HG03565 (cell line): ENCODE data around the gene RMDN2.
A peak's percentile ranks its signal among the peaks of the same experiment; 100 is the strongest.
"Not testable (repeated sequence)": the region's sequence is repeated elsewhere in the genome, so short reads cannot be mapped to it uniquely, and the experiment has no call there.

Source experiments
- ATAC-seq: cut with Tn5 transposase; IDR thresholded peaks from one replicate; pipeline ENCODE4 v1.9.1; 2021; ENCODE audit warnings: mild to moderate bottlenecking, moderate library complexity; ENCODE audit not compliant: unreplicated experiment

The RMDN2 gene

DNA sequence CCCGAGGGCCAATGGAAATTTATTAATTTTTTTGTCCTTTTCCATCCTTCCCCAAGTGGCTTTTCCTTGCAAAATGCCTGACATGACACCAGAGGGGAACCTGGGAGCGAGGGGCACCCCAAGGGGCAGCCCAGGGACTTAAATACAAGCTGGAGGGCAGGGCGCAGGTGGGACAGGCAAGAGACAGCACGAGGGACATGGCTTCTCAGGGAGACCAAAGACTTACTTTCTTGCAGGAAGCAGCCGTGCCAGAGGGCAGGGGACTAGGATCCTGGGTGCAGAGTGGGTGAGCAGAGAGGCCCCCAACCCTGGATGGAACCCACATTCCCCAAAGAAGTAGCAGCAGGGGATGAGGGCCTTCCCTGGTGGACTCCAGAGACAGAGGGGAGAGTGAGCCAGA lies 5.3 kb downstream of the RMDN2 start:
- ATAC-seq: not testable (repeated sequence)

DNA sequence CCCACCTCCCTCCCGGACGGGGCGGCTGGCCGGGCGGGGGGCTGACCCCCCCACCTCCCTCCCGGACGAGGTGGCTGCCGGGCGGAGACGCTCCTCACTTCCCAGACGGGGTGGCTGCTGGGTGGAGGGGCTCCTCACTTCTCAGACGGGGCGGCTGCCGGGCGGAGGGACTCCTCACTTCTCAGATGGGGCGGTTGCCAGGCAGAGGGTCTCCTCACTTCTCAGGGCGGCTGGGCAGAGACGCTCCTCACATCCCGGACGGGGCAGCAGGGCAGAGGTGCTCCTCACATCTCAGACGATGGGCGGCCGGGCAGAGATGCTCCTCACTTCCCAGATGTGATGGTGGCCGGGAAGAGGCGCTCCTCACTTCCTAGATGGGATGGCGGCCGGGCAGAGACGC lies 7.8 kb downstream of the RMDN2 start:
- not testable (repeated sequence) for ATAC-seq

DNA sequence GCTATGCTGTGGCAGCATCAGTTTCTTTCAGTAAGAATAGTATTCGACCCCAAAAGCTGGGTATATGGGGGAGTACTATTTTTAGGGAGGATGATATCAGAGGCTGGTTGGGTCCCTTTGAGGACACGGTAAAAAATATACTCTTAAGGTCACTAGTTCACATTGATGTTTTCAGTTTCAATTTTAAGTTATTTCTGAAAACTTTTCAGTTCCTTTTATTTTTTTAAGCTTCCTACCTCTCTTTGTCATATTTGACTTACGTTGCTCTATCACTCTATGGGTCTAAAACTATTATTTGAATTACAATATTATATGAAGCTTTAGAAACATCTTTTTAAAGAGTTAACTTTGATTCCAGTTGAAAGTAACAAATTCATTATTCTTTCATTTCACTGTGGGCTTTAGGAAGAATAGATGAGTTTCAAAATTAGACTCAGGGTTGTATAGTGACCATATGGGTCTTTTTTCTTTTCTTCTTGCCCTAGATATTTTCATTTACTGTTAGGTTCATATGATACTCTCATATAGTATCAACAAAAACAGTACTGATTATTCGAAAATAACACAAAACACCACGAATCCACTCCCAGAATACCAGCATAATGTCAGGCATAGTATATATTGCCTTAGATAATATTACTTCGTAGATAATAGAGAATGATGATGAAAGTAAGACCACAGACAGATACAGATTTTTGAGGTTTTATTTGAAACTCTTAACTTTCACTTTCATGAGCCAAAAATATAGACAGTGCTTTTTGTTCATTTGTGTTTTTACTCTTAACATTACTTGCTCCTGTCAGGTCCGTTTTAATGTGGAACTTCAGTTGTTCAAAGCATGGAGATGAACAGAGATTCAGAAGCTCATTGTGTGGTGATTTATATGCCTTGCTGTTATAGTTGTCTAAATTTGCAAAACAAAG lies 9.8 kb downstream of the RMDN2 start:
- ATAC-seq: peak; percentile 83

DNA sequence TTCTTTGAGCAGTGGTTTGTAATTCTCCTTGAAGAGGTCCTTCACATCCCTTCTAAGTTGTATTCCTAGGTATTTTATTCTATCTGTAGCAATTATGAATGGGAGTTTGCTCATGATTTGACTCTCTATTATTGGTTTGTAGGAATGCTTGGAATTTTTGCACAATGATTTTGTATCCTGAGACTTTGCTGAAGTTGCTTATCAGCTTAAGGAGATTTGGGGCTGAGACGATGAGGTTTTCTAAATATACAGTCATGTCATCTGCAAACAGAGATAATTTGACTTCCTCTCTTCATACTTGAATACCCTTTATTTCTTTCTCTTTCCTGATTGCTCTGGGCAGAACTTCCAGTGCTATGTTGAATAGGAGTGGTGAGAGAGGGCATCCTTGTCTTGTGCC lies 12.5 kb downstream of the RMDN2 start:
- not testable (repeated sequence) for ATAC-seq

DNA sequence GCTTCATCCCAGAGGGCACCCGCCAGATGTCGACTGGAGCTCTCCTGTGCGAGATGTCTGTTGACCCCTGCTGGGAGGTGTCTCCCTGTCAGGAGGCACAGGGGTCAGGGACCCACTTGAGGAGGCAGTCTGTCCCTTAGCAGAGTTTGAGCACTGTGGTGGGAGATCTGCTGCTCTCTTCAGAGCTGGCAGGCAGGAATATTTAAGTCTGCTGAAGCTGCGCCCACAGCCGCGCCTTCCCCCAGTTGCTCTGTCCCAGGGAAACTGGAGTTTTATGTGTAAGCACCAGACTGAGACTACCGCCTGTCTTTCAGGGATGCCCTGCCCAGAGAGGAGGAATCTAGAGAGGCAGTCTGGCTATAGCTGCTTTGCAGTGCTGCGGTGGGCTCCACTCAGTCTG lies 16.2 kb downstream of the RMDN2 start:
- not testable (repeated sequence) for ATAC-seq

DNA sequence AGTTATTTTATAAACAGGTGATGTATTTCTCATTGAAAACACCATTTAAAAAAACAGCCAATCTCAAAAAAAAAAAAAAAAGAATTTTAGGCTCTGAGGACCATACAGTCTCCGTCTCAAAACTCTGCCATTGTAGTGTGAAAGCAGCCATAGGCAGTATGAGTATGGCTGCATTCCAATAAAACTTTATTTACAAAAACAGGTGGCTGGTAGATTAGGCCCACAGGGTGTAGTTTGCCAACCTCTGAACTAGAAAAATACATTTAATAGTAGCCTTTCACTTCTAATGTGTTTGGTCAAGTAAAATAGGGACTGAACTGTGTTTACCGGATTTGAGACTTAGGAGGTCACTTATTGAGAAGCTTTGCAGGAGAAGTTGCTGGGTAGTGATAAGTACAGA lies 19.2 kb downstream of the RMDN2 start:
- no peak for ATAC-seq

DNA sequence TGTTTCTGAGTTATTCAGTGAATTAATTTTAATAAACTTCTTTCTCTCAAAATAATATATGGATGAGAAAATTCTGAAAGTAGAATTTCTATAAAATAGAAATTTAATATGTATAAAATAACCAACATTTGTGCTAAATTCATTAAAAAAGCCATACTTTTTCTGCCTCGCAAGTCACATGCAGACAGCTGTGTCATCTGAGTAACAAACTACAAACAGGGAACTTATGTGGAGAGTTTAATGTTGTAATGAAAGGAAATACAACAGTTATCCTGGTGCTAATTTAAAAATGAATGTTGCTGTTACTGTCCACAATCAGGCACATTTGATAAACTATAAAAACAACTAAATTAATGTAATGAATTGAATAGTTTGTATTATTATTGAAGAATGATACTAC lies 22.2 kb downstream of the RMDN2 start:
- ATAC-seq: no peak

DNA sequence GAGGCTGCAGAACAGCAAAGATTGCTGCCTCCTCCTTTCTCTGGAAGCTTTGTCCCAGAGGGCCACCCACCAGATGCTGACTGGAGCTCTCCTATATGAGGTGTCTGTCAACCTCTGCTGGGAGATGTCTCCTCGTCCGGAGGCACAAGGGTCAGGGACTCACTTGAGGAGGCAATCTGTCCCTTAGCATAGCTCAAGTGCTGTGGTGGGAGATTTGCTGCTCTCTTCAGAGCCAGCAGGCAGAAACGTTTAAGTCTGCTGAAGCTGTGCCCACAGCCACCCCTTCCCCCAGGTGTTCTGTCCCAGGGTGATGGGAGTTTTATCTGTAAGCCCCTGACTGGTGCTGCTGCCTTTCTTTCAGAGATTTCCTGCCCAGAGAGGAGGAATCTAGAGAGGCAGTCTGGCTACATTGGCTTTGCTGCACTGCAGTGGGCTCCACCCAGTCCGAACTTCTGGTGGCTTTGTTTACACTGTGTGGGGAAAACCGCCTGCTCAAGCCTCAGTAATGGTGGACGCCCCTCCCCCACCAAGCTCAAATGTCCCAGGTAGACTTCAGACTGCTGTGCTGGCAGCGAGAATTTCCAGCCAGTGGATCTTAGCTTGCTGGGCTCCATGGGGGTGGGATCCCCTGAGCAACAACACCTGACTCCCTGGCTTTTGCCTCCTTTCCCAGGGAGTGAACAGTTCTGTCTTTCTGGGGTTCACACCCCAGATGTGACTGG lies 37.1 kb downstream of the RMDN2 start:
- not testable (repeated sequence) for ATAC-seq

DNA sequence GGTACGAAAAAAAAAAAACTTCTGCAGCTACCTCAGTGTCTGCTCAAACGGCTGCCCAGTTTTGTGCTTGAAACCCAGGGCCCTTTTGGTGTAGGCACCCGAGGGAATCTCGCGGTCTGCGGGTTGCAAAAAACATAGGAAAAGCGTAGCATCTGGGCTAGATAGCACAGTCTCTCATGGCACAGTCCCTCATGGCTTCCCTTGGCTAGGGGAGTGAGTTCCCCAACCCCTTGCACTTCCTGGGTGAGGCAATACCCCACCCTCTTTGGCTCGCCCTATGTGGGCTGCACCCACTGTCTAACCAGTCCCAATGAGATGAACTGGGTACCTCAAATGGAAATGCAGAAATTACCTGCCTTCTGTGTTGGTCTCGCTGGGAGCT lies 37.6 kb downstream of the RMDN2 start:
- ATAC-seq: not testable (repeated sequence)

DNA sequence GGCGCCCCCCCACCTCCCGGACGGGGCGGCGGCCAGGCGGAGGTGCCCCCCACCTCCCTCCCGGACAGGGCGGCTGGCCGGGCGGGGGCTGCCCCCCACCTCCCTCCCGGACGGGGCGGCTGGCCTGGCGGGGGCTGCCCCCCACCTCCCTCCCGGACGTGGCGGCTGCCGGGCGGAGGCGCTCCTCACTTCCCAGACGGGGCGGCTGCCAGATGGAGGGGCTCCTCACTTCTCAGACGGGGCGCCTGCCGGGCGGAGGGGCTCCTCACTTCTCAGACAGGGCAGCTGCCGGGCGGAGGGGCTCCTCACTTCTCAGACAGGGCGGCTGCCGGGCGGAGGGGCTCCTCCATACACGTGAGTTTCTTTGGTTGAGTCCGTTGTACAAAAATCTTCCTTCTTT lies 38.8 kb downstream of the RMDN2 start:
- not testable (repeated sequence) for ATAC-seq

DNA sequence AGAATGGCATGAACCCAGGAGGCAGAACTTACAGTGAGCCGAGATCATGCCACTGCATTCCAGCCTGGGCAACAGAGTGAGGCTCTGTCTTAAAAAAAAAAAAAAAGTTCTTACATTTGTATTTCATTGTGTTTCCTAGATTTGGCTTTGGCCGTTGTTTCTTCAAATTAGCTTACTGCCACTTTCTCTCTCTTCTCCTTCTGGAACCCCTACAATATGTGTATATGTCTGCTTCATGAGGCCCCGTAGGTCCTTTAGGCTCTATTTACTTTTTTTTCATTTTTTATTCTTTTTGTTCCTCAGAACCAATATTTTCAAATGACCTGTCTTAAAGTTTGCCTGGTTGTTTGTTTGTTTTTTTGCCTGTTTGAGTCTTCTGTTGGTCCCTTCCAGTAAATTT lies 41.2 kb downstream of the RMDN2 start:
- ATAC-seq: no peak

DNA sequence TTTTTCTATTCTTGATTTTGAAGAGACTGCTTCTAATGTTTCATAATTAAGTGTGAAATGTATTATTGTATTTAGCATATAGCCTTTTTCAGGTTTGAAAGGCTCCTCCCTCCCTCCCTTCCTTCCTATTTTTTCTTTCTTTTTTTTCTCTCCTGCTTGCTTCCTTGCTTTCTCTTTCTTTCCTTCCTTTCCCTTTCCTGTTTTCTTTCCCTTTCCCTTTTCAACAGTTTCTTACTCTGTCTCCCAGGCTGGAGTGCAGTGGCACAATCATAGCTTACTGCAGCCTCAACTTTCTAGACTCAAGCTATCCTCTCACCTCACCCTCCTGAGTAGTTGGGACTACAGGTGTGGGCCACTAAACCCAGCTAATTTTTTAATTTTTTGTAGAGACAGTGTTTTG lies 44.6 kb downstream of the RMDN2 start:
- no peak for ATAC-seq

DNA sequence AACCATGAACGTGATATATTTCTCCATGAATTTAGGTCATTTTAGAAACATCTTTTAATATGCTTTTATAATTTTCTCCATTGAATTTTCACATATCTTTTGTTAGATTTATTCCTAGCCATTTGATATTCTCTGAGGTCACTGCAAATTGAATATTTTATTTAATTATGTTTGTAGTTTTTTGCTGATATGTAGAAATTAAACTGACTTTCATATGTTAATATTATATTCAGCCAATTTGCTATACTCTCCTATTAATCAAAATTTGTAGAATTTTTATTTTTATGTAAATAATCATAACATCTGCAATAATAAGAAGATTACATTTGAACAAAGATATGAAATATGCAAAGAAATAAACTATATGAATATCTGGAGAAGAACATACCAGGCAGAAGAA lies 46.9 kb downstream of the RMDN2 start:
- no peak for ATAC-seq

DNA sequence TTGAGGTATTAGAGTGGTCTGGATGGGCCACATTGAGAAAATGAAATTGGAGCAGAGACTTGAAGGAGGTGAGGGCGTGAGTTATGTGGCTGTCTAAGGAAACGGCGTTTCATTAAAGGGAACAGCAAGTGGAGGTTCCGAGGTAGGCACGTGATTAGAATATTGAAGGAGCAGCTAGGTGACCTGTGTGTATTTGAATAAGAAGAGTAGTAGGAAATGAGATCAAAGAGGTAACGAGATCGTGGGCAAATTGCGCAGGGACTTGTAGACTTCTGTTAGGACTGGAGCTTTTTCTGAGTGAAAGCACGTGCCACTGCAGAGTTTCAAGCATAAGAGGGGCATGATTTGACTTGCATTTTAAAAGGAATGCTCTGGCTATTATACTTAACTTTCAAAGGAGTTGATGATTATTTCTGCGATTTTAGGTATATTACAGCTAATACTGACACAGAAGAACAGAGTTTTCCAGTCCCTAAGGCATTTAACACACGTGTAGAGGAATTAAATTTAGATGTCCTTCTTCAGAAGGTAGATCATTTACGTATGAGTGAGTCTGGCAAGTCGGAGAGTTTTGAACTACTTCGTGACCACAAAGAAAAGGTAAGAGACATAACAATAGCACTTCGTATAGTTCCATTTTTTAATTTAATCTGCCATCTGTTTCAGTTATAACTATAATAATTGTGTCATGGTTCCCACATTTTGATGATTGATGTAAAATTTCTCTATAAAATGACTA lies 48.7 kb downstream of the RMDN2 start:
- no peak for ATAC-seq

DNA sequence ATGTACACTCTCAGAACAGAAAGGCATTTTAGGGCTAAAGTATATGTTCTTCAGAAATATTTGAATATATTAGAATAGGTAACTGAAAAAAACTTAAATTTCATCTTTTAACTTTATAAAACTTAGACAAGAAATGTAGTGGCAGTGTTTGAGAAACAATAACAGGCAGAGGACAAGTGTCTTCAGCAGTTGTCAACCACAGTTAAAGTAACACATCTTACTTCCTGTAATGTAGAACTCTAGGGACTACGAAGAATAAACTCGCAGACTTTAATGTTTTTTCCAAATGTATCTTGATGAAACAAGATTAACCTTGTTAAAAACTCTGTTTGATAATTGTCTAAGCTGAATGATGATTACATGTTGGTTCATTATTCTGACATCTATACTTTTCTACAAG lies 50.7 kb downstream of the RMDN2 start:
- no peak for ATAC-seq

DNA sequence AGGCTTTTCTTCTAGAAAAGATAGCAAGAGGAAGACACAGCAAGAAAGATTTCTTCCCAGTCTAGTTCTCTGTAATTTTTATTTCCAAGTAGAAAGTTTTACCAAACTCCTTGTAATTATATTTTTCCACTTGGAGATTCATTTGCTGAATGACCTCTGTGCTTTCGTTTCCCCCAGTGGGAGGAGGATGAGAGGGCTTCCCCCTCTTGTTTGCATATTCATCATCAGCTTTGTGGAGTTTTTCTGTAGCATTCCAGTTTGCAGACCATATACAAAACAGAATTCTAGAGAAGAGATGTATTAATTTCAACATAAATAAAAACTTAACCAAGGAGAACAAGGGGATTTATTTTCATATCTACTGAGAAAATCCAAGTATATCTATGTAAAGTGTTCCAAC lies 51.3 kb downstream of the RMDN2 start:
- ATAC-seq: no peak

DNA sequence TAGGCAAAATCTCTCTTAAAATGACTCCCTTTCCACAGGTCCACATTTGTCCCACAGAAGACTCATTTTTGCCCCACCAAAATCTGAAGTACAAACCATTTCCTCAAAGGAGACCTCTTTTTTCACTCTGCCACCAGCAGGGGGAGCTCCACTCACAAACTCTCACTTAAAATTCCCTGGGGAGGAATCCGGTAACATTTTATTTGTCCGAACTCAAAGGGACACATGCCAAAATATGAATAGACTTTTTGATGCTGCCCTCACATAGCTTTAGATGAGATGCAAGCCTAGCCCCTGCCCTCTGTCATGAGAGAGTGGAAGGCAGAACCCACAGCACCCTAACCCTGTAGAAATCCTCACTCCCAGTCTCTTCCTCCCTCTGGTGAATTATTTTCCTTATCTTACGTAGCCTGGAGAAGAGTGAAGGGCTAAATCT lies 57.1 kb downstream of the RMDN2 start:
- ATAC-seq: no peak

DNA sequence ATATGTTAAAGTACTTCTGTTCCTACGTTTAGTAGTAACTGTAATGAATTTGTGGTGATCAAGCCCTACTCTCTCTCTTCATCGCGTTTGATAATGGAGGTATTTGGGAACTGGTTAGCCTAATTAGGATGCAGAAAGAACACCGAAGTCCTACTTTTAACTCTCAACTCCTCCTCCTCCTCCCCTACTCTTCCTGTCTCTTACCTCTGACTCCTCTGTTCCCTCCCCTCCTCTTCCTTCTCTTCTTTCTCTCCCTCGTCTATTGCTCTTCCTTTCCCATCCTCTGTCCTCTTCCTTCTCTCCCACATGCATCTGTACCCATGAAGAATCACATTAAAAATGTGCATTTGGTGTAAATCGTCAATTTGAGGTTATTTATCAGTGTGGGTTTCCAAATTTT lies 57.8 kb downstream of the RMDN2 start:
- no peak for ATAC-seq

DNA sequence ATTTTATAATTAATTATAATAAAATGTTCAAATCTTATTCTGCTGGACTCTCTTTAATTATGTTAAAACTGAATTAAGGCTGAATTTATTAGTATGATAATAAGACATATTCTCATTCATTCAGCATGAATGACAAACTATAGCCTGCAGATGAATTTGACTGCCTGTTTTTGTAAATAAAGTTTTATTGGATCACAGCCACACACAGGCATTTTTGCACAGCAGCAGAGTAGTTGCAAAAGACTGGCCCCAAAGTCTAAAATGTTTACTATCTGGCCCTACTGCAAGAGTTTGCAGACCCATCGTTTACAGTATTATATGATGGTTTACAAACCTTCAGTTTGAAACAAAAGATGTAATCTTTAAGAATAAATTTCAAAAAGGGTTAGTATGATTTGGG lies 58.6 kb downstream of the RMDN2 start:
- no peak for ATAC-seq

DNA sequence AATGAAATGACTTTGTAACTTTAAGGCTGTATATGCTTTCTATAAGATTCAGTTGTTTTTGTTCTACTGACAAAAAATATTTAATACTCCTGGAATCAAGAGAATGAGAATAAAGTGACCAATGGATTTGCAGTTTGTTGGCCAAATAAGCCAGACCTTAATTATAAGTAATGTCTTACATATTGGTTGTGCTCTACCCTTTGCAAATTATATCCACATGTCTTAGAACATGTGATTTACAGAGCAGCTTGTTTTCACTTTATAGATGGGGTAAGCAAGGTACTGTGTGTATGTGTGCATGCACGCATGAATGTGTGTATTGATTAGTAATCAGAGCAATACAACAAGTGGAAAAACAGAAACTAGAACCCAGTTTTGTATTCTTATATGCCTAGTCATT lies 59.1 kb downstream of the RMDN2 start:
- ATAC-seq: no peak

DNA sequence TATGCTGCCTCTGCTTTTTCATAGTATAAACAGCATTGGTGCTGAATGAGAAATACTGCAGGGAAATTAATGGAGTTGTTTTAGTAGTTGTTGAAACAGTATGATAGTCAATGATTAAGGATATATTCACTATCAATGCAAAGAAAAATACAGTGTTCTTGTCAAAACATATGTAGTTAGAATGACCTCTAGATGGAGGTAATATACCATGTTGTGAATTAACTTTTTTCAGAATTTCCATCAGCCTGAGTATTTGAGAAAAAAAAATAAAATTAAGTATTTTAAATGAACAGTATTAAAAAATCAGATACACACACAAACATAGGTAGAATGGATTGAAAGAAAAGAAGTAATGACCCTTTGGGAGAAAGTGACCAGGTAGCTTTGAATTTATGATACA lies 59.5 kb downstream of the RMDN2 start:
- no peak for ATAC-seq

DNA sequence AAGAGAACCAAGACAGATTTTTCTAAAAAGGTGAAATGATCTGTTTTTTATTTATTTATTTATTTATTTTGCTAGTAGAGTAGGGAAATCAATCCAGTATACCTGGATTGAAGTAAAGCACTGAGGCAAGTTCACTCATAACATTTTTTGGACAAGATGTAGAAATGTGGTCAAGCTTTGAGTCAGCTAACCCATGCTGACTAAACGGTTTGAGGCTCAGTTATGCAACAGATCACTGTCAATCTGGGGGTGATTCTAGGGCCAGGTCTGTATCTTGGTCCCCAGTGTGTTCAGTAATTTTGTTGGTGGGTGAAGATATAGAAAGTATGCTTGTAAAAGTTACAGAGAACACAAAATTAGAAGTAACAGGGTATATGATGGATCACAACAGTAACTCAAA lies 60.2 kb downstream of the RMDN2 start:
- no peak for ATAC-seq
